ENCODE results near the gene CFAP46. TPM values are rescaled to one million over a fixed set of nuclear protein-coding genes. Genes with fewer than 3 reads are reported as not detected.

CFAP46 gene
- total and polyA plus RNA-seq, 7 experiments from 2014 or later, result 0.05 TPM; not detected in 6

DNA sequence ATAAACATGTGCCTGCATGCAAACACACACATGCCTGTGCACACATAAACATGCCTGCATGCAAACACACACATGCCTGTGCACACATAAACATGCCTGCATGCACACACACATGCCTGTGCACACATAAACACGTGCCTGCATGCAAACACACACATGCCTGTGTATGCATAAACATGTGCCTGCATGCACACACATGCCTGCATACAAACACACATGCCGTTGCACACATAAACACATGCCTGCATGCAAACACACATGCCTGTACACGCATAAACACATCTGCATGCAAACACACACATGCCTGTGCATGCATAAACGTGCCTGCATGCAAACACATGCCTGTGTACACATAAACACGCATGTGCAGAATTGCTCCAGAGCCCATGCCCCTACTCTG lies 178.8 kb downstream of the CFAP46 start:
- H3K4me3 Mint-ChIP-seq, result no peak overlapping the region
- Histone ChIP-seq H3K9me3 (ENCODE audit: control insufficient read depth in 2 of 3, low read length in 3 of 3) (no peaks in the 10 kb centered on the region), H3K27ac (ENCODE audit: low read depth, low read length) (no peak overlapping the region), H3K27me3 (ENCODE audit: control insufficient read depth in 2 of 2, insufficient read depth in 2 of 2, low read length in 2 of 2) (no peaks in the 10 kb centered on the region), H3K4me3 (ENCODE audit: low read length) (no peak overlapping the region), H3K4me1 (ENCODE audit: control insufficient read depth in 2 of 2, insufficient read depth in 2 of 2, low read length in 2 of 2) (no peaks in the 10 kb centered on the region), H3K36me3 (ENCODE audit: control insufficient read depth in 2 of 3, insufficient read depth in 3 of 3, low read length in 3 of 3) (peaks cover 0 to 25% (median 0%) of the 10 kb centered on the region in 3 experiments)
- H3K27ac Mint-ChIP-seq, result no peak overlapping the region
- peaks cover 0 to 5% (median 0%) of the 10 kb centered on the region in 11 donors for H3K9me3 Mint-ChIP-seq
- POLR2A ChIA-PET, result no interaction called here
- H3K36me3 Mint-ChIP-seq, result peaks cover 2 to 37% (median 15%) of the 10 kb centered on the region in 5 donors
- intact Hi-C loops (cut with micrococcal nuclease), result no loop called here
- CTCF ChIA-PET, result no interaction called here
- H3K27me3 Mint-ChIP-seq, result no peaks in the 10 kb centered on the region
- DNase-seq, result no peak
- ATAC-seq, result no peak
- H3K4me1 Mint-ChIP-seq, result peaks cover 5 to 28% (median 17%) of the 10 kb centered on the region in 7 donors

DNA sequence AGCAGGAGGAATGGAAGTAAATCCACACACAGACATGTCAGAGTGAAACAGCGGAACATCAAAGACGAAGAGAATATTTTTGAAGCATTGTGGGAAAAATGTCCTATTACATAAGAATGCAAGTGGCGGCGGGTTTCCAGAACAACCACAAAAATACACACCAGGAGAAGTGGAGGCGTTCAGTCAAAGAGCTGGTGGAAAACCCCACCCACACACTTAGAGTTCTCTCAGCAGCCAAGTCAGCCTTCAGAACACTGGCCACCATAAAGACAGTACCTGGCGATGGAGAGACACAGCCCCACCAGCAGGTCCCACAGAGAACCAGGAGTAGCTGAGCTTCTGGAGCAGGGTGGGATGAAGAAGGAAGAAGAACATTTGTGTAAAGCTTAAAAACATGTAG lies 180.1 kb downstream of the CFAP46 start:
- no peak for ATAC-seq

DNA sequence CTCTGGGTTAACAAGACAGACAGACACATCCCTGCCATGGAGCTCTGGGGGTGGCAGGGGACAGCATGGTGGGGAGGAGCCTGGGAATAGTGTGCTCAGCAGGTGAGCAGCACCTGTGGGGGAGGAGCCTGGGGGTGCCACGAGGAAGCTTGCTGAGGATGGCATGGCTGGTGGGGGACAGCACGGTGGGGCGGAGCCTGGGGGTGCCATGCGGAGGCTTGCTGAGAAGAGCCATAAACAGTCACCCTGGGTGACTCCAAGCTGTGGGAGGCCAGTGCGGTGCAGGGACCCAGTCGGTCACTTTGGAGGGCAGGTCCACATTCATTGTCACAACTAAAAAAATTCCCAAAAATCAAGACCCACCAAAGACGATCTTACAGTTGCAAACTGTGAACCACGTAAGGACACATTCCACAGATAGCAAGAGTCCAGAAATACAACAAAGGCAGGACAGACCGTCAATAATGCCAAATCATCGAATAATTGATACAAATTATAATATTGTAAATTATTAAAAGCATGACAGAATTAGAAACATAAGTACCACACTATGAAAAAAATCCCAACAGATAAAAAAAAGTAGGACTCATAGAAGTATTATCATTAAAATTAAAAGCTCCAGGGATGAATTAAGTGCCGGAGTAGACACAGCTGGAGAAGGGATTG lies 180.8 kb downstream of the CFAP46 start:
- H3K4me3 ChIP-seq (ENCODE audit: low read length), result no peak overlapping the region
- Mint-ChIP-seq H3K27me3 (no peaks in the 10 kb centered on the region), H3K9me3 (peaks cover 0 to 4% (median 0%) of the 10 kb centered on the region in 11 donors), H3K27ac (peak overlapping the region in 1 of 9 donors; percentile 51), H3K4me3 (no peak overlapping the region), H3K4me1 (peaks cover 3 to 27% (median 17%) of the 10 kb centered on the region in 7 donors), H3K36me3 (peaks cover 4 to 36% (median 7%) of the 10 kb centered on the region in 5 donors)
- H3K9me3 ChIP-seq (ENCODE audit: control insufficient read depth in 2 of 3, low read length in 3 of 3), result no peaks in the 10 kb centered on the region
- POLR2A ChIA-PET, result no interaction called here
- no peaks in the 10 kb centered on the region for H3K4me1 ChIP-seq (ENCODE audit: control insufficient read depth in 2 of 2, insufficient read depth in 2 of 2, low read length in 2 of 2)
- no peak for DNase-seq
- H3K27ac ChIP-seq (ENCODE audit: low read depth, low read length), result no peak overlapping the region
- intact Hi-C loops (cut with micrococcal nuclease), result no loop called here
- ATAC-seq, result no peak
- H3K27me3 ChIP-seq (ENCODE audit: control insufficient read depth in 2 of 2, insufficient read depth in 2 of 2, low read length in 2 of 2), result no peaks in the 10 kb centered on the region
- H3K36me3 ChIP-seq (ENCODE audit: control insufficient read depth in 2 of 3, insufficient read depth in 3 of 3, low read length in 3 of 3), result peaks cover 0 to 23% (median 0%) of the 10 kb centered on the region in 3 experiments
- CTCF ChIA-PET, result no interaction called here

More for the DNA sequence above, 180.1 kb downstream of the CFAP46 start:
- Histone ChIP-seq H3K4me1 (ENCODE audit: control insufficient read depth in 2 of 2, insufficient read depth in 2 of 2, low read length in 2 of 2) (no peaks in the 10 kb centered on the region), H3K4me3 (ENCODE audit: low read length) (no peak overlapping the region), H3K27ac (ENCODE audit: low read depth, low read length) (no peak overlapping the region), H3K36me3 (ENCODE audit: control insufficient read depth in 2 of 3, insufficient read depth in 3 of 3, low read length in 3 of 3) (peaks cover 0 to 18% (median 0%) of the 10 kb centered on the region in 3 experiments), H3K9me3 (ENCODE audit: control insufficient read depth in 2 of 3, low read length in 3 of 3) (no peaks in the 10 kb centered on the region), H3K27me3 (ENCODE audit: control insufficient read depth in 2 of 2, insufficient read depth in 2 of 2, low read length in 2 of 2) (no peaks in the 10 kb centered on the region)
- Mint-ChIP-seq H3K9me3 (peaks cover 0 to 5% (median 0%) of the 10 kb centered on the region in 11 donors), H3K36me3 (peaks cover 2 to 32% (median 7%) of the 10 kb centered on the region in 5 donors), H3K27ac (peak overlapping the region in 5 of 9 donors; percentile 3 to 68 (median 11)), H3K4me3 (no peak overlapping the region), H3K27me3 (no peaks in the 10 kb centered on the region), H3K4me1 (peaks cover 5 to 28% (median 17%) of the 10 kb centered on the region in 7 donors)
- ChIA-PET CTCF (no interaction called here), POLR2A (no interaction called here)
- no peak for DNase-seq
- intact Hi-C loops (cut with micrococcal nuclease), result no loop called here

DNA sequence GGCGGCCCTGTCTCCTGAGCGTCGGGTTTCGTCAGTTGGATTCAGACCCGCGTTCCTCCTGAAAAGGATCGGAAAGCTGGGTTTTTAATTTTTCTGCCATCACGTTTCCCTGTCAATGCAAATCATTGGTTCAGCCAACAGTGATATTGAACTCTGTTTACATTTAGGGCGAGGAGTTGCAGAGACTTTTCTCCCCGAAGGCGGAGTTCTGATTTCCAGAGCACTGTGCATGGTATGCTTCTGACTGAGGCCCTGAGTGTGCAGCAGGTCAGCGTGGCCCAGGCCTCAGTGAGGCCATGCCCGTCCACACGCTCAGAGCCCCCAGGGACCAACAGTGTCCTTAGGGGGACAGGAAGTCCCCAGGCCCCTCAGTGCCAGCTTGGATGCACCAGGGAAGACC lies 183.5 kb downstream of the CFAP46 start:
- ChIA-PET POLR2A (no interaction called here), CTCF (interaction anchor here (0.8 kb wide), 1 partner anchor 79 kb away, joined by 3 read pairs; no protein-coding TSS in a partner anchor)
- H3K9me3 ChIP-seq (ENCODE audit: control insufficient read depth in 2 of 3, low read length in 3 of 3), result no peaks in the 10 kb centered on the region
- H3K4me1 ChIP-seq (ENCODE audit: control insufficient read depth in 2 of 2, insufficient read depth in 2 of 2, low read length in 2 of 2), result no peaks in the 10 kb centered on the region
- no peaks in the 10 kb centered on the region for H3K27me3 ChIP-seq (ENCODE audit: control insufficient read depth in 2 of 2, insufficient read depth in 2 of 2, low read length in 2 of 2)
- Mint-ChIP-seq H3K27me3 (no peaks in the 10 kb centered on the region), H3K4me1 (peaks cover 0 to 22% (median 16%) of the 10 kb centered on the region in 7 donors), H3K4me3 (no peak overlapping the region), H3K9me3 (peaks cover 0 to 12% (median 4%) of the 10 kb centered on the region in 11 donors), H3K36me3 (peaks cover 18 to 44% (median 30%) of the 10 kb centered on the region in 5 donors), H3K27ac (no peak overlapping the region)
- intact Hi-C loops (cut with micrococcal nuclease), result no loop called here
- no peak overlapping the region for H3K4me3 ChIP-seq (ENCODE audit: low read length)
- H3K36me3 ChIP-seq (ENCODE audit: control insufficient read depth in 2 of 3, insufficient read depth in 3 of 3, low read length in 3 of 3), result peaks cover 0 to 44% (median 0%) of the 10 kb centered on the region in 3 experiments
- DNase-seq, result no peak
- H3K27ac ChIP-seq (ENCODE audit: low read depth, low read length), result no peak overlapping the region
- ATAC-seq, result no peak

Other genes starting within 250 kb of the CFAP46 start
- not detected for gene NKX6-2, start 156.4 kb downstream of the CFAP46 start, total RNA-seq
- gene NKX6-2, start 156.4 kb downstream of the CFAP46 start, polyA plus RNA-seq, result under 1 TPM in 1 of 2 donors, not detected in 1; 0.80 TPM
- gene ADGRA1, start 145.4 kb upstream of the CFAP46 start, total RNA-seq, result not detected
- gene ADGRA1, start 145.4 kb upstream of the CFAP46 start, polyA plus RNA-seq, result not detected
- gene KNDC1, start 217.6 kb upstream of the CFAP46 start, total RNA-seq, result 1 to 10 TPM in 1 of 5 experiments, under 1 TPM in 3, not detected in 1; 0.05 to 3.6 (median 0.60) TPM
- not detected for gene KNDC1, start 217.6 kb upstream of the CFAP46 start, polyA plus RNA-seq